Measurements from ENCODE around the gene LIN7A. TPM values are rescaled to one million over a fixed set of nuclear protein-coding genes. Genes with fewer than 3 reads are reported as not detected.
A peak's percentile ranks its signal among the peaks of the same experiment; 100 is the strongest.

LIN7A gene
- polyA plus RNA-seq, 1 donor from 2014 or later: 31.5 TPM

GRCh38 chr12:80877721-80878265 is 59.9 kb downstream of the LIN7A start:
- Histone ChIP-seq H3K79me2 (replicated peaks; ENCODE audit: insufficient read depth, low read length) (no peaks in the 10 kb centered on the region), H3K27ac (ENCODE audit: low read length) (peak overlapping the region; percentile 3), H3K4me3 (ENCODE audit: low read length) (peak overlapping the region; percentile 15), H3K27me3 (ENCODE audit: insufficient read depth, low read depth, low read length) (no peaks in the 10 kb centered on the region), H3K9ac (ENCODE audit: low read length) (no peak overlapping the region), H3F3A (ENCODE audit: insufficient read depth, low read length, poor library complexity, severe bottlenecking) (no peaks in the 10 kb centered on the region), H2AFZ (ENCODE audit: low read depth, low read length) (no peak overlapping the region), H3K9me3 (ENCODE audit: low read length) (no peaks in the 10 kb centered on the region), H3K4me2 (ENCODE audit: low read length) (peak overlapping the region; percentile 40), H3K36me3 (ENCODE audit: insufficient read depth, low read length) (no peaks in the 10 kb centered on the region), H3K9me2 (ENCODE audit: insufficient read depth, low read length) (no peaks in the 10 kb centered on the region), H4K20me1 (ENCODE audit: insufficient read depth) (no peaks in the 10 kb centered on the region)
- TF ChIP-seq REST (IDR thresholded peaks at IDR 0.05; ENCODE audit: borderline replicate concordance): no peak
- peak; percentile 38 for TF ChIP-seq EP300 (conservative IDR thresholded peaks at IDR 0.05; ENCODE audit: poor library complexity, severe bottlenecking)

- no peaks in the 10 kb centered on the region for H3K9me2 ChIP-seq (ENCODE audit: insufficient read depth, low read length)
- H3K79me2 ChIP-seq (replicated peaks; ENCODE audit: insufficient read depth, low read length): no peaks in the 10 kb centered on the region
- H4K20me1 ChIP-seq (ENCODE audit: insufficient read depth): no peaks in the 10 kb centered on the region
- H3K27ac ChIP-seq (ENCODE audit: low read length): no peak overlapping the region
- no peak overlapping the region for H2AFZ ChIP-seq (ENCODE audit: low read depth, low read length)
- no peak for TF ChIP-seq REST (IDR thresholded peaks at IDR 0.05; ENCODE audit: borderline replicate concordance)
- no peak for TF ChIP-seq EP300 (conservative IDR thresholded peaks at IDR 0.05; ENCODE audit: poor library complexity, severe bottlenecking)
- no peak for TF ChIP-seq RAD21 (conservative IDR thresholded peaks at IDR 0.05)
- no peak for TF ChIP-seq CTCF (IDR thresholded peaks at IDR 0.05; ENCODE audit: poor library complexity, severe bottlenecking)
- TF ChIP-seq MXI1 (conservative IDR thresholded peaks at IDR 0.05; ENCODE audit: poor library complexity, severe bottlenecking): no peak
- TF ChIP-seq TAF1 (IDR thresholded peaks at IDR 0.05; ENCODE audit: low read depth): no peak
- no peak for TF ChIP-seq POLR2AphosphoS5 (IDR thresholded peaks at IDR 0.05)
- no peak for TF ChIP-seq SMC3 (conservative IDR thresholded peaks at IDR 0.05; ENCODE audit: poor library complexity)
- TF ChIP-seq EZH2 (IDR thresholded peaks at IDR 0.05; ENCODE audit: borderline replicate concordance, insufficient read depth, low read length, poor library complexity, severe bottlenecking): no peak
- no peak overlapping the region for H3K4me3 ChIP-seq (ENCODE audit: low read length)
- H3K27me3 ChIP-seq (ENCODE audit: insufficient read depth, low read depth, low read length): no peaks in the 10 kb centered on the region
- H3K4me2 ChIP-seq (ENCODE audit: low read length): no peak overlapping the region
- H3K9ac ChIP-seq (ENCODE audit: low read length): no peak overlapping the region
- H3K36me3 ChIP-seq (ENCODE audit: insufficient read depth, low read length): no peaks in the 10 kb centered on the region
- H3F3A ChIP-seq (ENCODE audit: insufficient read depth, low read length, poor library complexity, severe bottlenecking): no peaks in the 10 kb centered on the region
- H3K9me3 ChIP-seq (ENCODE audit: low read length): no peaks in the 10 kb centered on the region
Measured at GRCh38 chr12:80872053-80872452, 65.7 kb downstream of the LIN7A start.

Data from neural cell (in vitro differentiated cells).